PC-3 (cell line): ENCODE results near the gene HAP1.

Source experiments
- CTCF ChIP-seq: fragments of 300-600 bp; sonication (generic); conservative IDR thresholded peaks from 2 replicates; pipeline ENCODE4 v1.5.1; 2017; ENCODE audit warnings: antibody characterized with exemption, low read depth, mild to moderate bottlenecking, low read length
- EZH2 ChIP-seq: fragments of 300-600 bp; sonication (generic); IDR thresholded peaks from one replicate; pipeline ENCODE4 v1.6.1; 2017; ENCODE audit warnings: antibody characterized with exemption, mild to moderate bottlenecking, low read length; ENCODE audit not compliant: unreplicated experiment
- EZH2phosphoT487 ChIP-seq: fragments of 300-600 bp; sonication (generic); IDR thresholded peaks from 2 replicates; pipeline ENCODE4 v1.6.1; 2018; ENCODE audit warnings: mild to moderate bottlenecking, antibody characterized with exemption, low read length, borderline replicate concordance

GRCh38 chr17:41735744-41736143, 1.3 kb upstream of the HAP1 start:
- no peak for TF ChIP-seq CTCF
- no peak for TF ChIP-seq EZH2
- TF ChIP-seq EZH2phosphoT487 = no peak
